CD4-positive, alpha-beta T cell treated with Interleukin-17A for 4 hours (primary cell): ENCODE data around the gene PLLP.
A peak's percentile ranks its signal among the peaks of the same experiment; 100 is the strongest.
"Not testable (repeated sequence)": the region's sequence is repeated elsewhere in the genome, so short reads cannot be mapped to it uniquely, and the experiment has no call there.

ENCODE experiments used
- DNase-seq: peaks from one replicate; pipeline ENCODE4 v3.0.0-alpha.2; 2020; ENCODE audit warnings: mixed read lengths

The PLLP gene

DNA sequence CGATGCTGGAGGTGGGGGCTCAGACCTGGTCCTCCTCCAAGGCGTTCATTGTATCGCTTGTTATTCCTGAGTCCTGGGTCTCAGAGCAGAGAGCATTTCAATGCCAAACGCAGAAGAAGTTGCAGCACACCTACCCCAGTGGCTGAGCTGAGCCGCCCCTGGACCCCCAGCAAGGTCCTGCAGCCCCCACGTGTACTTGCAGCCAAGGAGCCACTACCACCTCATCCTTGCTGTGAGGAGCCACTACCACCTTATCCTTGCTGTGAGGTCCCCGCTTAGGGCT is 13.5 kb downstream of the PLLP start:
- DNase-seq, result no peak

- DNase-seq, result no peak
Measured at GRCh38 chr16:57270221-57271062, 14.0 kb downstream of the PLLP start.

GRCh38 chr16:57268804-57269800 is 15.4 kb downstream of the PLLP start:
- peak; percentile 37 for DNase-seq

GRCh38 chr16:57267343-57267742 is 17.1 kb downstream of the PLLP start:
- DNase-seq, result not testable (repeated sequence)

DNA sequence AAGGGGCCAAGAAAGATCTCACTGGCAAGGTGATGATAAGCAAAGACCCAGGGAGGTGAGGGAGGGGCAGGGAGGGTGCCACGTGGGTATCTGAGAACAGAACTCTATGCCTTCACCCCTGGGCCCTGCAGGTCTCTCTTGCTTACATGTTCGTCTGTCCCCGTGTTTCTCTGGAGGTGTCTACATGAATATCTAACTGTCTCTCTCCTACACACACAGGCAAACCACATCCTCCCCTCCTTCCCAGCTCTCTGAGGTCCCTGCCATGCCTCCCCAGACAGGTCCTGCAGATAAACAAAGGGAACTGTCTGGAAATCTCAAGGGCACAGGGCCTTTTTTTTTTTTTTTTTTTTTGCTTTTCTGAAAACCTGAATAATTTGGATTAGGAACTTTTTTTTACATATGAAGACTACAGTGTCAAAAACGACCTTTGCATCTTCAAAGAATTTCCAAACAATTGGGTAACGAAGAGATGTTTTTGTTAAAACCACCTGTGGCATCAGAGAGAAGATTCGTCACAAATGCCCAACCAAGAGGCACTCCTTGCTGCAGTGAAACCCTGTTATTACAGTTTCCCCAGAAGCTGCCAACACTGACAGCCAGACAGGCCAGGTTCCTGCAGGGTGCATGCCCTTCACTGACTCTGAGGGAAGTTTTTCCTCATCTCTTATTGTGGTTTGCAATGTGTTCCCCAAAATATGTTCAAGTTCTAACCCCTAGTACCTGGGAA is 17.8 kb downstream of the PLLP start:
- peak; percentile 78 for DNase-seq

GRCh38 chr16:57265850-57266530 is 18.5 kb downstream of the PLLP start:
- no peak for DNase-seq

DNA sequence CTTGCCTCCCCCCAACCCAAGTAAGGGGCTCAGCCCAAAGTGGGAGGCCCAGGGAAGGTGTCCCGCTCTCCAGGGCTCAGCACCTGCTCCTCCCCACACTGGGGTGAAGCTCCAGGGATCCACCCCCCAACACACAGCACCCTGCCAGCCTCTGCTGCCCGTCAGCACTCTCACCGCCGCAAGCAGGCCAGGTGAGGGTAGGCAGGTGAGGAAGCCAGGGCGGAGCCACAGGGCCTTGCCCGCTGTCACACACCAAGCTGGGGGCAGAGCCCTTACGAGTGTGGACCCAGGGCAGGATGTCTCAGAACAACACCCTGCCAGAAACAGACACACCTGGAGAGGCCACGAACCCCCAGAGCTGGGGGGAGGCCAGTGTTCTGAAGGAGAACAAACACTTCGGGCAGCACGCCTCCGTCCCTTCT is 19.5 kb downstream of the PLLP start:
- DNase-seq, result peak; percentile 51

- no peak for DNase-seq
Measured at GRCh38 chr16:57264381-57264780, 20.1 kb downstream of the PLLP start.

- DNase-seq, result no peak
Measured at GRCh38 chr16:57263541-57264351, 20.7 kb downstream of the PLLP start.

DNA sequence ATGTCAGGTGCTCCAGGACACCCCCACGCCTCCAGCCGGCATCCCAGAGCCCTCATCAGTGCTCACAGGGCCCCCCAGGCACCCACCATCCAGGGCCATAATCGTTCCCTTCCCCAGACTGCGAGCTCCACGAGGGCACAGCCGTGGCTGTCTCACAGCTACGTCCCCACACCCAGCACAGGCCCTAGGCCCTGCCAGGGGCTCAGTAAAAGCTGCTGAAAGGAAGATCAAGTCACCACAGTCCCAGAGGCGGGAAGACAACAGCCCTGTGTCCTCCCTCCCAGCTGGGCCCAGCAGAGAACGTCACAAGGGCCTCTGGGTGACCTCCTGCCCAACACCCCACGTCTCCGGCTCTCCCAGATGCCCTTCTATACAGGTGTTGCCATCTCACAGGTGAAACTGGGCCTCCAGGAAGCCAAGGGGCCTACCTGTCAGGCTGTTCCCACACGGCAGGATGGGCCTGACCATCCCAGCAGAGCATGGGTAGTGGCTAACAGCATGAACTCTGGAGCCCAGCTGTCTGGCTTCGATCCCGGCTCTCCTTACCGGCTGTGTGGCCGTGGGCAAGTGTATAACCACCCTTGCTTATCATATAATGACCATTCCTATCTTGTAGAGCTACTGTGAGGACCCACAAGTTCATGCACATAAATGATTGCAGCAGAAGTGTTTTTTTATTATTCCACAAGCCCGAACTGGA is 21.5 kb downstream of the PLLP start:
- DNase-seq, result no peak

- no peak for DNase-seq
Measured at GRCh38 chr16:57261806-57262205, 22.7 kb downstream of the PLLP start.

- peak; percentile 80 for DNase-seq
Measured at GRCh38 chr16:57260294-57260929, 24.1 kb downstream of the PLLP start.

GRCh38 chr16:57258910-57259475 is 25.5 kb downstream of the PLLP start:
- no peak for DNase-seq

DNA sequence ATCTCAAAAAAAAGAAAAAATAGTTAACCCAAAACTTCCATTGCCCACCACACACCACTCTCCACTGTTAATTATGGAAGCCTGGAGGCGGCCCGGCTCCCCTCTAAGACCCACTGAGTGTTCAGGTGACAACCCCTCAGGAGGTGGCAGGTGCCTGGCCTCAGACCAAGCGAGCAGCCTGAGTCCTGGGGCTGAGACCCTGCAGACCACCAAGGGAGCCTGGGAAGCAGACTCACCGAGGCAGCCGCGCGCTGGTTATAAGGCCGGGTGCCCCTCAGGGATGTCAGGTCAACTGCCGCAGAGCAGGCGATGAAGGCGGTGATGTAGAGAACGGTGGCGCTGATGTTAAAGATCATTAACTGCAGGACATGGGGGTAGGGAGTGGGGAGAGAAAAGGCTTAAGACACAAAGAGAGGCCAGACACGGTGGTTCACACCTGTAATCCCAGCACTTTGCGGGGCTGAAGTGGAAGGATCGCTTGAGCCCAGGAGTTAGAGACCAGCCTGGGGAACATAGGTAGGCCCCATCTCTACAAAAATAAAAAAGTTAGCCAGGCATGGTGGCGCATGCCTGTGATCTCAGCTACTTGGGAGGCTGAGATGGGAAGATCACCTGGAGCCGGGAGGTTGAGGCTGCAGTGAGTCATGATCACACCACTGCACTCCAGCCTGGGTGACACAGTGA is 26.1 kb downstream of the PLLP start:
- DNase-seq, result no peak

DNA sequence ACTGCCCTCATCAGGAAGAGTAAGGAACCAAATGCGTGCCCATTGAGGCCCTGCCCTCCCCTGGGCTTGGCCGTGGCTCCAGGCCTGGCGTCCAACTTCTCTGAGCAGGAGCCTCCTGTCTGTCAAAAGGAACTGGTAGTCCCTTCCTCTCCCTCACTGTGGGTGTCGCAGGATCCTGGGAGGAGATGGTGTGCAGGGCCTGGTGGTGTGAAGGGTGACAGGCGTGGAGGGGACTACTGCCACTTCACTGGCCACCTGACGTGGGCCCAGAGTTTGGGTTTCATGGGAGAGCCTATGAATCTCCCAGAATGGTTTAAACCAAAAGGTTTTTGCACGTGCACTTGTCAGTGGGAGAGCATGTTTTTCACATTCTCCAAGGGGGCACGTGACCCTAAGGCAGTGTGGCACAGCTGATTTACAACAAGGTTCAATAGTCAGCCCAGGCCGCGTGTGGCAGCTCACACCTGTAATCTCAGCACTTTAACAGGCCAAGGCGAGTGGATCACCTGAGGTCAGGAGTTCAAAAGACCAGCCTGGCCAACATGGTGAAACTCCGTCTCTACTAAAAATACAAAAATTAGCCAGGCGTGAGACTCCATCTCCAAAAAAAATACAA is 26.9 kb downstream of the PLLP start:
- DNase-seq, result no peak

- DNase-seq, result no peak
Measured at GRCh38 chr16:57256601-57257395, 27.7 kb downstream of the PLLP start.

DNA sequence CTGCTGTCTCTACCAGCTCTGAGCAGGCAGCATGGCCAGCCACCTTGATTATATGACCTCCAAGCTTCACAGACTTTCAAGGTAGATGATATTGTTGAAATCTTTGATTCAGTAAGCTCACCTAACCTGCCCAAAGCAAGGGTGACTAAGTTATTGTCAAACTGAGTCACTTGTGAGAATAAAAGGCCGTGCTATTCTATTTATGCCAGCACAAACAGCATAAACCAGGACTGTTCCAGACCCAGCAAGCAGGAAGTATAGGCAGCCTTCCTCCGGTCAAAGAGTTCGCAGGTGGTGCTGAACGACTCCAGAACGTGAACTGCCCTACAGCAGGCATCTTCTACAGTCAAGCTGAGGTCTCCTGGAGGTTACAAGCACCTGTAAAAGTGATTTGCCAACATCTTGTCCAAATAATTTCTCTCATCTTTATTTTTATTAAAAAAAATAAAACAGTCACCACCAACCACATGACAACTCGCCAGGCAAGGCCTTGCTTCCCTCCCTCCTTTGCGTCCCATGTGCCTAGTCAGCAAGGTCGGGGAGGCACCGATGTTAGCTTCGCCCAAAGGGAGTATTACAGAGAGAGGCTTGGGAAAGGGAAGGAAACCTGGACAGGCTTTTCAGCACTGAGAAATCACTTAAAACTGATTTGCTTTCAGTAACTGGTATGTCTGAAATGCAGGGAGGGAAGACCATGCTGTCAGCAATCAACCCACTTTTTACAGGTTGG is 28.6 kb downstream of the PLLP start:
- DNase-seq, result no peak
